Activated CD4-positive, alpha-beta T cell treated with anti-CD3 and anti-CD28 coated beads for 36 hours (primary cell): ENCODE results near the gene OSBPL8. TPM values are rescaled to one million over a fixed set of nuclear protein-coding genes. Genes with fewer than 3 reads are reported as not detected.

Experiments used
- ATAC-seq: fragments of 200-7000 bp; cut with Tn5 transposase; one replicate; pipeline ENCODE4 v1.10.0; 2021; ENCODE audit warnings: mild to moderate bottlenecking, moderate library complexity
- CTCF ChIA-PET: fragments of 350-600 bp; sonication (Branson Sonifier 250); formaldehyde crosslinking; loops from one replicate; lab custom pipeline; 2021; ENCODE audit warnings: antibody characterized with exemption; lab: Charles Lee
- POLR2A ChIA-PET: fragments of 350-600 bp; sonication (Branson Sonifier 250); formaldehyde crosslinking; loops from one replicate; lab custom pipeline; 2021; ENCODE audit warnings: antibody characterized with exemption, inconsistent platforms; lab: Charles Lee
- DNase-seq: peaks from one replicate; pipeline ENCODE4 v3.0.0-alpha.2; 2020
- H3K27ac Mint-ChIP-seq: one replicate; pipeline ENCODE4 v1.8.0; 2021; ENCODE audit warnings: mixed read lengths
- H3K27me3 Mint-ChIP-seq: one replicate; pipeline ENCODE4 v1.8.0; 2021; ENCODE audit warnings: mixed read lengths
- H3K36me3 Mint-ChIP-seq: one replicate; pipeline ENCODE4 v1.8.0; 2021; ENCODE audit warnings: low read depth, mixed read lengths
- H3K4me1 Mint-ChIP-seq: one replicate; pipeline ENCODE4 v1.8.0; 2021; ENCODE audit warnings: mixed read lengths
- H3K4me3 Mint-ChIP-seq: one replicate; pipeline ENCODE4 v1.8.0; 2021; ENCODE audit warnings: mild to moderate bottlenecking, moderate library complexity, mixed read lengths
- H3K9me3 Mint-ChIP-seq: one replicate; pipeline ENCODE4 v1.8.0; 2021; ENCODE audit warnings: low read depth, mixed read lengths
- intact Hi-C, 2 experiments: fragments of 100-400 bp; cut with DNase I in 1 of 2; cut with micrococcal nuclease in 1 of 2; formaldehyde crosslinking; loops; one replicate each; pipeline versions ENCODE4 v1.14.2 to v1.15.1; 2022 to 2024; cut with DNase I, micrococcal nuclease
- total RNA-seq, 2 experiments: library from RNA; stranded (reverse); gene quantifications; one replicate each; pipeline ENCODE4 v1.2.3, GENCODE V29; 2021

OSBPL8 gene
- total RNA-seq, 2 experiments from 2014 or later: 70.2 to 78.5 TPM

DNA sequence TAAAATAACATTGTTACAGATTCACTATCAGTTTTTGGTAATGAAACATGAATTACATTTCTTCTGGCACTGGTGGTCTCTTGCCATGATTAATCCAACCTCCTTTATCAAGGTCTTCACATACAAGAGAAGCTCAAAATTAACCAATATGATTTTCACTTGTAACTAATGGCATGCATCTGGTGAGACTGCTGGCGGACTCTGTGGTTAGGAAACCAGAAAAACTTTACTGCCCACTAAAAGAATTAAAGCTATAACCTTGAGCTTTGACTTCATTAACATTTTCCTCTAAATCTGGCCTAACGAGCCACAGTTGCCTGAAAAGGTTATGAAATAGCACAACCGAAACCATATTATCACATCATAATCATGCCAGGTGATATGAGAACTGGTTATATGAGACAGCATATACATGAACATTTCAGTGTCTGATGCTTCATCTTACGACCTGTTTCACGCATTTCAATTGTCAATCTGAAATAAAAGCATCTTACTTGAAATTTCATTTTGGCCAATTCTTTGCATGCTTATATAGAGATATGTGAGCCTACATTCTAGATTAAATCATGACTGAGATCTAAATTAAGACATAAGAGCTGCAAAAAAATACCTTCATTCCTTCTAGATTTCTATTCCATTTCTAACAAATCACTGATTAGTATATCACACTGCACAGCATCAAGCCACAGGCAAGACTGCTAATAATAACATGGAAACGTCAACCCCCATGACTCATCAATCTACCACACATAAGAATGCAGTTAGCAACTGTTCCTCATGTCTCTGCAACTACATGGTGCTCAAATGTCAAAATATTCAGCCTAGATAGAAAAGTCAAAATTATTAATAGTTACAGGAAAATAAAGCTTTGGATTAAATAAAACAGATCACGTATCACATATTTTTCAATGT, 89.3 kb downstream of the OSBPL8 start:
- ChIA-PET POLR2A (interaction anchor here (0.7 kb wide), 1 partner anchor 421 kb away, joined by 4 read pairs; no protein-coding TSS in a partner anchor), CTCF (interaction anchor here (0.7 to 1.3 kb wide), 2 partner anchors 14 to 39 kb away, joined by 3 read pairs; no protein-coding TSS in a partner anchor)
- peaks cover 3% of the 10 kb centered on the region for H3K36me3 Mint-ChIP-seq
- DNase-seq (no peak), ATAC-seq (peak; percentile 87)
- no peaks in the 10 kb centered on the region for H3K27me3 Mint-ChIP-seq
- intact Hi-C loops: loop anchor here in 1 of 2 experiments (1.0 kb wide), 1 partner anchor 88 kb away; no protein-coding TSS in a partner anchor
- peaks cover 10% of the 10 kb centered on the region for H3K4me1 Mint-ChIP-seq
- H3K27ac Mint-ChIP-seq: no peak overlapping the region
- no peaks in the 10 kb centered on the region for H3K9me3 Mint-ChIP-seq
- H3K4me3 Mint-ChIP-seq: no peak overlapping the region

DNA sequence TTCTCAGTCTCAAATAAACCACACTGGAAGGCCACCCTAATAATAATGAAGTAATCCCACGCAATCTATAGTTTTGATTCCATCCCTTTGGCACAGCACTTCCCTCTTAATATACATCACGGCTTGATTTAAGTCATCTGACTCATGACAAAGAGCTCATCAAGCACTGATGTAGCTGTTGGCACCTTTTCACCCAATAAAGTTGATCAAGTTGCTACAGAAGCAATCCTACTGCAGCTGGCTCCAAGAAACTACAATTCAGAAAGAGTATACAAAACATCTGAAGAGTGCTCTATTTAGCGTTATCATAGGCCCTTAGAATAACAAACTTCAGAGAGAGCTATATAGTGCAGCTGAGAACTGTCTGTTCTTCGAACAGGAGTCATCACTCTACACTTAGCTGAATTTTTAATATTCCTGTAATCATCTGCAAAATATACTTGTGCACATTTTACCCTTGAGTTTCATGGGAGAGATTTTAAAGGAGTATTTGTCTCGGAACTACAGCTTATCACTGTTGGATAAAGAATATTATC, 94.9 kb downstream of the OSBPL8 start:
- Mint-ChIP-seq H3K27me3 (no peaks in the 10 kb centered on the region), H3K4me1 (peaks cover 44% of the 10 kb centered on the region), H3K9me3 (no peaks in the 10 kb centered on the region), H3K27ac (no peak overlapping the region), H3K36me3 (peaks cover 2% of the 10 kb centered on the region), H3K4me3 (no peak overlapping the region)
- ATAC-seq: no peak
- ChIA-PET CTCF (interaction anchor here (1.0 kb wide), 1 partner anchor 122 kb away, joined by 3 read pairs; no protein-coding TSS in a partner anchor), POLR2A (no interaction called here)
- DNase-seq: no peak
- intact Hi-C loops: no loop called here

DNA sequence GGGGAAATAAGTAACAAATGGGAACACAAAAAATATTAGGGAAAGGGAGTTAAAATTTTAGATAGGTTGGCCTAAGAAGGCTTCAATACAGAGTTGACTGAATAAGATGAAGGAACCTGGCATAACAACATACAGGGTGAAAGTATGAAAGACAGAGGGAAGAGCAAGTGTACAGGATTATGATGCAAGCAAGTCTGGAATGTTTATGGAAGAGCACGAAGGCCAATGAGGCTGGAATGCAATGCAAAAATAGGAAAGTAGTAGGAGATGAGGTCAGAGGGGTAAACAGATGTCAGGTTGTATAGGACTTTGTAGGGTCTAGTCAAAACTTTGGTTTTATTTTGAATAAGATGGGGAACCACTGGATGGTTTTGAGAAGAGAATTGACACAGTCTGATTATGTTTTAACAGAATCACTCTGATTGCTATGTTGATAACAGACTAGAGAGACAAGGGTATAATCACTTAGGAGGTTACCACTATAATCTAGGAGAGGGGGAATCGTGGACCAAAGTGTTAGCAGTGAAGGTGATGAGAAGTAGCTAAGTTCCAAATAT, 96.8 kb downstream of the OSBPL8 start:
- Mint-ChIP-seq H3K27me3 (no peaks in the 10 kb centered on the region), H3K4me3 (no peak overlapping the region), H3K4me1 (peaks cover 46% of the 10 kb centered on the region), H3K36me3 (peaks cover 2% of the 10 kb centered on the region), H3K27ac (peak overlapping the region; percentile 27), H3K9me3 (no peaks in the 10 kb centered on the region)
- no peak for DNase-seq
- ATAC-seq: peak; percentile 84
- ChIA-PET POLR2A (interaction anchor here (0.6 kb wide), 1 partner anchor 80 kb away, joined by 3 read pairs; no protein-coding TSS in a partner anchor), CTCF (interaction anchor here (1.8 kb wide), 1 partner anchor 8 kb away, joined by 4 read pairs; no protein-coding TSS in a partner anchor)
- intact Hi-C loops: no loop called here

DNA sequence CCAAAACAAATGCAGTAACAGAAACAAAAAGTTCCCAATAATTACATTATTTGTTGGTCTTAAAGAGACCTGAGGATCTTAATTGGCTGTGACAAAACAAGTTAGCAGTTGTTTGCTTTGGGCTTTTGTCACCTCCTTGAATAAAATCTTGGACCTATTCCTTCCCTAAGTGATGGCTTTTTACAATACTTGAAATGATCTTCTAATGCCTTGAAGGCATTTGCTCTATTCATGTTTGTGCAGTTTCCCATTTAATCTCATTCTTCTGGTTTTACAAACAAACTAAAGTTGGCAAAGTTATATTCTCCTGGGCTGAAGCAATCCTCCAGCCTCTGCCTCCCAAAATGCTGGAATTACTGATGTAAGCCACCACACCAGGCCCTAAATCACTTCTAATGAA, 98.8 kb downstream of the OSBPL8 start:
- Mint-ChIP-seq H3K27me3 (no peaks in the 10 kb centered on the region), H3K27ac (peak overlapping the region; percentile 5), H3K9me3 (no peaks in the 10 kb centered on the region), H3K36me3 (peaks cover 2% of the 10 kb centered on the region), H3K4me3 (no peak overlapping the region), H3K4me1 (peaks cover 52% of the 10 kb centered on the region)
- ATAC-seq (no peak), DNase-seq (no peak)
- intact Hi-C loops: no loop called here
- ChIA-PET CTCF (interaction anchor here (0.5 kb wide), 1 partner anchor 113 kb away, joined by 3 read pairs; the partner anchor contains the start of gene BBS10), POLR2A (no interaction called here)

DNA sequence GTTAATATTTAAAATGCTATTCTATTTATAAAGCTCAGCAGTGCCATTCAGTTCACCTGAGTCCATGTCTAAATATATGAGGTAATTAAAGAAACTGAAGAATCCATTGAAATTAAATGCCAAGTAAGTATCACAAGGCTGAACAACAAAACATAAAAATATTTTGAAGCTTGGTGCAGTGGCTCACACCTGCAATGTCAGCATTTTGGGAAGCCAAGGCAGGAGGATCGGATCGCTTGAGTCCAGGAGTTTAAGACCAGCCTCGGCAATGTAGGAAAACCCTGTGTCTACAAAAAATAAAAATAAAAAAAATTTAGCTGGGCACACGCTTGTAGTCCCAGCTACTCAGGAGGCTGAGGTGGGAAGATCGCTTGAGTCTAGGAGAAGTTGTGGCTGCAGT, 101.8 kb downstream of the OSBPL8 start:
- Mint-ChIP-seq H3K27me3 (no peaks in the 10 kb centered on the region), H3K4me3 (no peak overlapping the region), H3K9me3 (no peaks in the 10 kb centered on the region), H3K36me3 (no peaks in the 10 kb centered on the region), H3K4me1 (peaks cover 45% of the 10 kb centered on the region), H3K27ac (no peak overlapping the region)
- CTCF ChIA-PET: interaction anchor here (0.6 to 1.0 kb wide), 4 partner anchors 11 to 559 kb away, joined by 3 read pairs; no protein-coding TSS in a partner anchor
- ATAC-seq (no peak), DNase-seq (no peak)
- POLR2A ChIA-PET: no interaction called here
- intact Hi-C loops: loop anchor here (5.0 to 10.0 kb wide), 6 partner anchors 99 to 1126 kb away; partner anchors contain the start of genes CAPS2 (in 1 of the 2), GLIPR1 (in 1 of the 2), GLIPR1L1 (in 1 of the 2) and OSBPL8 (in 1 of the 2)

DNA sequence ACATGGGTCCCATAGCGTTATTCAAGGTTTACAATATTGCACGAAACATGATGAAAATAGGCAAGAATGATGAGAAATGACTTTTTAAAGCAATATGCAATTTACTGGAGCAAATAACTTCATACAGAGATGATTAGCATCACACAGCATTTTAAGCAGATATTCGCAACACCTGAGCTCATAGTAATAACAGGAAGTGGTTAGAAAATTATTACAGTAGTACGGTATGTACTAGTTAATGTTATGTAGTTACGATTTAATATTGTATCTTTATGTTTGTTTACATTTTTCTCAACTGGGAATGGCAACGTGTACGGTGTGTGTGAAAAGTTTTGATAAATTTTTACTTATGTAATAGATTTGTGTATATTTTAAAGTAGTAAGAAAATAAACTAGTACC, 102.6 kb downstream of the OSBPL8 start:
- Mint-ChIP-seq H3K27ac (no peak overlapping the region), H3K36me3 (peaks cover 6% of the 10 kb centered on the region), H3K27me3 (no peaks in the 10 kb centered on the region), H3K4me3 (no peak overlapping the region), H3K4me1 (peaks cover 40% of the 10 kb centered on the region), H3K9me3 (no peaks in the 10 kb centered on the region)
- DNase-seq: no peak
- ATAC-seq: no peak
- intact Hi-C loops: loop anchor here (5.0 to 10.0 kb wide), 6 partner anchors 100 to 1125 kb away; partner anchors contain the start of genes CAPS2 (in 1 of the 2), GLIPR1 (in 1 of the 2), GLIPR1L1 (in 1 of the 2) and OSBPL8 (in 1 of the 2)
- ChIA-PET CTCF (interaction anchor here (0.6 to 3.0 kb wide), 7 partner anchors 12 to 972 kb away, joined by 3 to 23 read pairs (median 8); partner anchors contain the start of gene BBS10), POLR2A (no interaction called here)

DNA sequence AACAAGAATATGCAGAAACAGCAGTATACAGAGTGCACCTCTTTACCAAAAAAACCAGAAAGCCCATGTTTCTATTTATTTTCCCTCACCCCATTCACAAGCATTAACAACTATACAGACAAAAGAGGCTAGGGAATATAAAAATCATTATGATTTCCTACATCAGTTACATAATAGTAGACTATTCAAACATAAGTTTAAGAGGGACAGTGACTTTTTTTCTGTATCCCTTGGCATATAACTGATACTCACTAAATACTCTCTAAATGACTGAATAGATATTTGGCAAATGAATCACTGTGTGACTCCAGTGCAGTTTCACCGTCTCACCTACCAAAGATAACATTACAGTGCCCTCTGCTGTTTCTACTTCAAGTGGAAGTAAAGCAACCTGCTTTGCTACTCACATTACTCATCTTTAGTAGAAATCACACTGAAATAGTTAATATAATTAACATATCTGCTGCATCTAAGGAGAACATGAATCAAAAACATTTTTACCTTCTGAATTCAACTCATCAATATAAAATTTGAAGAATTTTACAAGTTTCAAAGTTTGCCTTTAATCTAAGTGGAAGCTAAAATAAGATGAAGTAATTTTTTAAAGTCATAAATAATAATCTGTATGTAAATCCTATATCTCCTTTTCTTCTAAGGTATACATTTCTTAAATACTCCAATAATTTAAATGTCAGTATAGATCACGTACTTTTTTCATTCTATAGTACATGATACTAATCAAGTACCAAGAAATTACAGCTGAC, 103.8 kb downstream of the OSBPL8 start:
- DNase-seq: peak; percentile 31
- Mint-ChIP-seq H3K36me3 (peaks cover 8% of the 10 kb centered on the region), H3K4me1 (peaks cover 33% of the 10 kb centered on the region), H3K27me3 (no peaks in the 10 kb centered on the region), H3K9me3 (no peaks in the 10 kb centered on the region), H3K27ac (no peak overlapping the region), H3K4me3 (no peak overlapping the region)
- ChIA-PET CTCF (interaction anchor here (0.6 to 3.0 kb wide), 23 partner anchors 8 to 970 kb away, joined by 3 to 23 read pairs (median 3); partner anchors contain the start of gene BBS10), POLR2A (no interaction called here)
- ATAC-seq: peak; percentile 99
- intact Hi-C loops: loop anchor here (1.0 to 10.0 kb wide), 10 partner anchors 102 to 1123 kb away; partner anchors contain the start of genes BBS10 (in 2 of the 2), GLIPR1L1 (in 2 of the 2), CAPS2 (in 1 of the 2) and GLIPR1 (in 1 of the 2)

DNA sequence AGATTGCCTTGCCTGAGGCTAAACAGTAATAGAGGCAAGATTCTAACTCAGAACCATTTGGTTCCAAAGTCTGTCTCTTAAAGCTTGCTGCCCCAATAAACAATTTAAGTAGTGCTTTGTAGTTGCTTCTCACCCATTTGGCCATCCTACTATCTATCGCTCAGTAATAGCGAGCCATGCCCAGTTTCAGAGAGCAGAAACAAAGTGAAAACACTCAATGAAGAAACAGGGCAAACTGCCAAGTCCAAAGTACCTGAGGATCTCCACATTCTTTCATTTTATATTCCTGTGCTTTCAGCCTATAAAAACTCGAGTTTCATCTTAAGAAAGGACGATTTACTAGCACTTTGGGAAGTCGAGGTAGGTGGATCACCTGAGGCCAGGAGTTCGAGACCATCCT, 108.0 kb downstream of the OSBPL8 start:
- Mint-ChIP-seq H3K4me3 (no peak overlapping the region), H3K27me3 (no peaks in the 10 kb centered on the region), H3K4me1 (peaks cover 38% of the 10 kb centered on the region), H3K27ac (no peak overlapping the region), H3K9me3 (no peaks in the 10 kb centered on the region), H3K36me3 (peaks cover 26% of the 10 kb centered on the region)
- DNase-seq: no peak
- ATAC-seq: no peak
- POLR2A ChIA-PET: no interaction called here
- intact Hi-C loops: loop anchor here in 1 of 2 experiments (10.0 kb wide), 1 partner anchor 967 kb away; the partner anchor contains the start of gene GLIPR1
- CTCF ChIA-PET: no interaction called here

DNA sequence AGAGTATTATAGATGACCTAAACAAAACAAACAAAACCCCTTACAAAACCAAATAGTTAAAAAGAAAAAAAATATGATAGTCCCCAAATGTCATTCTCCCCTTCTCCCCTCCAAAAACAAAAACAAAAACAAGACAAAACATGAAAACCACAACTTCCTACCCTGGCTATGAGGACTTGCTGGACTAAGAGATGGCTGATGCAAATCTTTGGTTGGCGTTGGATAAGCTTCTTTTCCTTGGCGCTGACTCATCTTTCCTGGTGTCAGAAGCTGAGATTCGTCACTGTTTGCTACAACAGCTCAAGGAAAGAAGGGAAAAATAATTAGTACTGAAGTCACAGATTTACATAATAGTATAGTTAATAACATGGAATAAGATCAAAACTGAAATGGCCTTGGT, 108.9 kb downstream of the OSBPL8 start:
- ChIA-PET CTCF (no interaction called here), POLR2A (interaction anchor here (0.6 kb wide), 1 partner anchor 54 kb away, joined by 4 read pairs; no protein-coding TSS in a partner anchor)
- Mint-ChIP-seq H3K9me3 (no peaks in the 10 kb centered on the region), H3K36me3 (peaks cover 27% of the 10 kb centered on the region), H3K27ac (no peak overlapping the region), H3K4me3 (no peak overlapping the region), H3K4me1 (peaks cover 35% of the 10 kb centered on the region), H3K27me3 (no peaks in the 10 kb centered on the region)
- DNase-seq (no peak), ATAC-seq (no peak)
- intact Hi-C loops: loop anchor here in 1 of 2 experiments (10.0 kb wide), 1 partner anchor 966 kb away; the partner anchor contains the start of gene GLIPR1

DNA sequence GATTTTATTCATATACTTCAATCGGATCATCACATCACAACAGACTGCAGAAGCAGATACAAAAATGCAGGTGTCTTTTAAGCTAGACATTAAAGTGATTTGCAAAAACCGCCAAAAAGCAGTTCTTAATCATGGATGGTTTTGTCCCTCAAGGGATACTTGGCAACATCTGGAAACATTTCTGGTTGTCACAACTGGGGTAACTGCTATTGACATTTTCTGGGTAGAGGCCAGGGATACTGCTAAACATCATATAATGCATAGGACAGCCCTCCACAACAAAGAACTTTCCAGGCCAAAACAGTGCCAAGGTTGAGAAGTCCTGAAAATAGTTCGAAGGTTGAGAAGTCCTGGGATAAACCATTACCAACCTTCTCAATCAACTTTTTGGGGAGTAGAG, 109.6 kb downstream of the OSBPL8 start:
- H3K4me3 Mint-ChIP-seq: no peak overlapping the region
- ATAC-seq (no peak), DNase-seq (no peak)
- ChIA-PET CTCF (no interaction called here), POLR2A (no interaction called here)
- intact Hi-C loops: loop anchor here (5.0 to 10.0 kb wide), 2 partner anchors 73 to 965 kb away; partner anchors contain the start of gene GLIPR1 (in 1 of the 2)
- H3K4me1 Mint-ChIP-seq: peaks cover 35% of the 10 kb centered on the region
- no peaks in the 10 kb centered on the region for H3K9me3 Mint-ChIP-seq
- H3K27me3 Mint-ChIP-seq: no peaks in the 10 kb centered on the region
- peaks cover 28% of the 10 kb centered on the region for H3K36me3 Mint-ChIP-seq
- no peak overlapping the region for H3K27ac Mint-ChIP-seq
